NCI-H1930 (cell line): ENCODE data around the gene ASMTL.
"Not testable (repeated sequence)": the region's sequence is repeated elsewhere in the genome, so short reads cannot be mapped to it uniquely, and the experiment has no call there.

Experiments
- DNase-seq, 2 experiments: peaks; one replicate each; lab custom pipeline; 2025; lab: John Stamatoyannopoulos, UW

ASMTL gene

DNA sequence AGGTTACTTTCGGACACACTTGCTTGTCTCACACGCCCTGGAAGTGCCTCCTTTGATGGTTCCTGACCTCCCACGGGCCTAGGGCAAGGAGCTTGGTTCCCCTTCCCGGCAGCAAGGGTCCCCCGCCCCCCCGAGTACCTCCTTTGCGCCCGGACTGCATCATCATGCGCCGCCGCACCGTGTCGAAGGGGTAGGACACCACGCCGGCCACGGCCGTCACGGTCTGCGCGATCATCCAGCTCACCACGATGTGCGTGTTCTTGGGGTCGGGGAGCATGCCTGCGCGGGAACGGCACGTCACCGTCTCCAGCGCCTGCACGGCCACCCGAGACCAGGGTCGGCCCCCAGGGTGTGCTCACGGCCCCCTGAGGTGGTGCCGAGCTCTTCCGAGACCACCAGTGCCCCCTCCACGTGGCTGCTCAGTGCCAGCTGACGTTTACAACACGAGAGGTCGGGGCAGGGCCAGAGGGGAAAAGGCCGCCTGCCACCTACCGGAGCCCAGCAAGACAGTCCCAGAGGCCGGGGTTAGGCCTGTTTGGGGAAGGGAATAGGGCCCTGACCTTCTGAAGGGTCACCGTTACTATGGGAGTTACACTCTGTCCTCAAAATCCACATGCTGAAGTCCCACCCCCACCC lies 65.5 kb downstream of the ASMTL start:
- DNase-seq = no peak

DNA sequence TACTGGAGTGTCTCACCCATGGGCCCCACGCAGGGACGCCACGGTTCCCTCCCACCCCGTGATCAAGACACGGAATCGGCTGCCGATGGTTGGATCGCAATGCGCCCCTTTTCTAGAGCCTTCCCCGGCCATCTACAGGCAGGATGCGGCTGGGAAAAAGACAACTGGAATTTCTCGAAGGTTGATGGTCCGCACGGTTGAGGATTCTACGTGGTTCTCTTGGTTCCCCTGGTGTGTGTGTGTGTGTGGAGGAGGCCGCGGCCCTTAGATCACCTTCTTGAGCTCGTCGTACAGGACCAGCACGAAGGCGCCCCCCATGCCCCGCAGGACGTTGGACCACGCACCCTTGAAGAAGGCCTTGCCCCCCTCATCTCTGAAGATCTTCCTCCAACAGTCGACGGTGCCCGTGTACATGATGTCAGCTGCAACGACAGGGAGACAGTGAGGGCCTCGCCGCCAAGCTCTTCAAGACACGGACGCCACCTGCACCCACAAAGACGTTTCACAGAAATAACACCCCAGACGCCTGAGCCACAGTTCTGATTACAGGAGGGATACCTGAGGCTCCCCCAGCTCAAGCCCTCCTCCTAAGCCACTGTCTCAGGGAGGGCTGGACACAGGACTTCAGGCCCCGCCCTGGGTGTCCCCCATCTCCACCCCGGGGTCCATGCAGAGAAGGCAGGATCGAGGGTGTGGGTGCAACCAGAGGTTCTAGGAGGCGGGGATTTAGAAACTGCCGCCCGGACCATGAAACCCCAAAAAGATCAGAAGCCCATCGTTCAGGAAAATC lies 66.2 kb downstream of the ASMTL start:
- DNase-seq = no peak

DNA sequence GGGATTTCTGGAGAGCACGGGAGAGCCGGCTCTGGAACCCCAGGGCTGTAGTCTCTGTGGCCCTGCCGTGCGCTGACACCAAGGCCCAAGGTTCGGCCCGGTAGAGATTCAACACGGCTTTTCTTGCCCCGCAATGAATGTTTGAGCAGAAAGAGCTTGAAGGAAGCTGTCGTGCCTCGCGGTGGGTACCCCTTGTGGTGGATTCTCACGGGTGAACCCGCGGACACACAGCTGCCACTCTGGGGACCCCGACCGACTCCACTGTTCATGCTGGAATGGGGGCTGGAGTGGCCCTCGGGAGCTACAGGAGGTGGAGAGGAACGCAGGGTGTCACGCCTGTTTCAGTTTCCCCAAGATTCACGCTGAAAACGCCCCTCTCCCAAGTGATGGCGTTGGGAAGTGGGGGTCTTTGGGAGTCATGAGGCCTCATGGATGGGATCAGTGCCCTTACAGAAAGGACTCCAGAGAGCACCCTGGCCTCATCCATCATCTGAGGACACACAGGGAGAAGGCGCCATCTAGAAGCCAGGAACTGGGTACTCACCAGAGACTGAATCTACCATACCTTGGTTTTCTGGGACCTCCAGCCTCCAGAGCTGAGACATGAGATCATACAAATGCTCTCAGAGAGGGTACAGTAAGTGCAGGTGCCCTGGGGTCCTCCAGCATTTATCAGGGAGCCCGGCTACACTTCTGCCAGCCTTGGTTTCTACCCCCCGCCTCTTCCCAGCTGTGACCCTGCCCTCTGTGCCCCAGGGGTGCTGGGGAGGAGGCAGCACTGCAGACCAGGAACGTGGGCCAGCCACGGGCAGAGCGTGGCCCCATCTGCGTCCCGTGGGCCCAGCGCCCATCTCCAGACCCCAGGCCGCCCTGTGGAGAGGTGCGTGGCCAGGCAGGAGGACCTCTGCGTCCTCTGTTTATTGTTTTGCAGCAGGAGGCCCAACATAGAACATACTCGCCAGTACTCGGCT lies 67.2 kb downstream of the ASMTL start:
- DNase-seq = no peak

DNA sequence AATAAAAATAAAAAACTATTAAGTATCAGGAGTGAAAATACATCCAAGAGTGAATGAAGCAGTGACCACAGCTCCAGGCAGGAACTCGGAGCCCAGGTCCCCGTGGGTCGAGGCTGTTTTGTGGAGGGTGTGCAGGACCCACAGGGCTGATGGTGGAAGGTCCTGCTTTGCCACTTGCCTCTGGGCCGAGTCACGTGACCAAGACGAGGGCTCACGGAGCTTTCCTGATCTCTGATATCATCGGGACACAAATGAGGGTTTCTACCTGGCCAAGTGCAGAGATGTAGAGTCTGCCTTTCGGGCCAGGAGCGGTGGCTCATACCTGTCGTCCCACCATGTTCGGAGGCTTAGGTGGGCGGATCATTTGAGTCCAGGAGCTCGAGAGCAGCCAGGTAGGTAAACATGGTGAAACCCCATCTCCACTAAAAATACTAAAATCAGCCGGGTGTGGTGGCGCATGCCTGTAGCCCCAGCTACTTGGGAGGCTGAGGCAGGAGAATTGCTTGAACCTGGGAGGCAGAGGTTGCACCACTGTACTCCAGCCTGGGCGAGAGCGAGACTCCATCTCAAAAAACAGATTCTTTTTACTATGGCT lies 68.0 kb downstream of the ASMTL start:
- DNase-seq = no peak

DNA sequence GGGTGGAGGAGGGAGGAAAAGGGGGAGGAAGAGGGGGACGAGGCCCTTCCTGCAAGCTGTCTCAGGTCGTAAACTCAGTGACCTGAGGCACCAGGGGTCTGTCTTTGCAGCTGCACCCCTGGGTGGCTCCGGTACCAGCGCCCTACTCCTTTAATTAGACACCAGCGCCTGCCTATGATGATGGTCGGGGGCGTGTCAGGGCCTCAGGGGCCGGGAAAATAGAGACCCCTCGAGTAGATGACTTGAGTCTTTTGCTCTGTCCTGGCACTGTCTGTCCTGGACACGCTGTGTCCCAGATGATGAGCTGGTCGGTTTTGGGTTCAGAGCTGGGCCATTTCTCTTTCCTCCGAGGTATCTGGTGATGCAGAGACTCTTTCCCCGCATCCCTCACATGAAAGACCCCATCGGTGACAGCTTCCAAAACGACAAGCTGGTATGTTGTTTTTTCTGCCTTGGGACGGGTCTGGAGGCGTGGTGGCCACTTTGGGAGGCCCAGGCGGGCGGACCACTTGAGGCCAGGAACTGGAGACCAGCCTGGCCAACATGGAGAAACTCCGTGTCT lies 72.0 kb downstream of the ASMTL start:
- DNase-seq = no peak

DNA sequence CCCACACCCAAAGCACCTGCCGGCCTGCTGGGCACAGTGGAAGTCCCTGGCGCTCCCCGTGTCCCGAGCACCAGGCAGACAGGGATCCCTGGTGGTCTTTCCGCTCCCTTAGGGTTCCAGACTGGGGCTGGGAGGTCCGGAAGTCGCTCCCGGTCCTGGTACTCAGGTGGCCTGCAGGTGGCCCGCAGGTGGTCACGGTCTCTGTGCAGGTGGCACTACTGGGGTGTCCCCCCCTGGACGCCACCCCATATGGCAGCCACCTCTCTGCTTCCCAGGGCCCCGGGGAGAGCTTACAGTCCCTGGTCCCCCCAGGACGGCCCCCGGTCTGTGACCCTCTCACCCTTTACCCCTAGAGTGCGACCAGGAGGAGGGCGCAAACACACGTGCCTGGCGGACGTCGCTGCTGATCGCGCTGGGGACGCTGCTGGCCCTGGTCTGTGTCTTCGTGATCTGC lies 74.4 kb downstream of the ASMTL start:
- DNase-seq = no peak

DNA sequence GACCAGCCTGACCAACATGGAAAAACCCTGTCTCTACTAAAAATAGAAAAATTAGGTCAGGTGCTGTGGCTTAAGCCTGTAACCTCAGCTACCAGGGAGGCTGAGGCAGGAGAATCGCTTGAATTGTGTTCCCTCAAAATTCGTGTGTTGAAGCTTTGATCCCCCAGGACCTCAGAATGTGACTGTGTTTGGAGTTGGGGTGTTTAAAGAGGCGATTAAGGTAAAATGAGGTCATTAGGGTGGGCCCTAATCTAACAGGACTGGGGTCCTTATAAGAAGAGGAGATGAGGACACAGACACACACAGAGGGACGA lies 84.4 kb downstream of the ASMTL start:
- no peak for DNase-seq

DNA sequence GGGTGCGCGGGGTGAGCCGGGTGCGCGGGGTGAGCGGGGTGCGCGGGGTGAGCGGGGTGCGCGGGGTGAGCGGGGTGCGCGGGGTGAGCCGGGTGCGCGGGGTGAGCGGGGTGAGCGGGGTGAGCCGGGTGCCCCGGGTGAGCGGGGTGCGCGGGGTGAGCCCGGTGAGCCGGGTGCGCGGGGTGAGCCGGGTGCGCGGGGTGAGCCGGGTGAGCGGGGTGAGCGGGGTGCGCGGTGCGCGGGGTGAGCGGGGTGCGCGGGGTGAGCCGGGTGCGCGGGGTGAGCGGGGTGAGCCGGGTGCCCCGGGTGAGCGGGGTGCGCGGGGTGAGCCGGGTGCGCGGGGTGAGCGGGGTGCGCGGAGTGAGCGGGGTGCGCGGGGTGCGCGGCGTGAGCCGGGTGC lies 86.3 kb downstream of the ASMTL start:
- not testable (repeated sequence) for DNase-seq

DNA sequence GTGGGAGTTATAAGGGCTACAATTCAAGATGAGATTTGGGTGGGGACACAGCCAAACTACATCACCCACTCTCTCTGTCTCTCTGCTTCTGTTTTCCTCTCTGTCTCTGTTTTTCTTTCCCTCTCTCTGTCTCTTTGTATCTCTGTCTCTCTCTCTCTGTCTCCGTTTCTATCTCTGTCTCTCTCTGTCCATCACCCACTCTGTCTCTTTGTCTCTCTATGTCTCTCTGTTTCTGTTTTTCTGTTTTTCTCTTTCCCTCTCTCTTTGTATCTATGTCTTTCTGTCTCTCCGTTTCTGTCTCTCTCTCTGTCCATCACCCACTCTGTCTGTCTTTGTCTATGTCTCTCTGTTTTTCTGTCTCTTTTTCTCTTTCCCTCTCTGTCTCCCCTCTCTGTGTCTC lies 90.8 kb downstream of the ASMTL start:
- DNase-seq = no peak

DNA sequence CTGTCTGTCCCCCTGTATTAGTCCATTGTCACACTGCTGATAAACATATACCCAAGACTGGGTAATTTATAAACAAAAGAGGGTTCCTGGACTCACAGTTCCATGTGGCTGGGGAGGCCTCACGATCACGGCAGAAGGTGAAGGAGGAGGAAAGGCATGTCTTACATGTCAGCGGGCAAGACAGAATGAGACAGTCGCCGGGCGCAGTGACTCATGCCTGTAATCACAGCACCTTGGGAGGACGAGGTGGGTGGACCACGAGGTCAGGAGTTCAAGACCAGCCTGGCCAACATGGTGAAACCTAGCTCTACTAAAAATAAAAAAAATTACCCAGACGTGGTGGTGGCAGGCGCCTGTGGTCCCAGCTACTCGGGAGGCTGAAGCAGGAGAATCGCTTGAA lies 91.4 kb downstream of the ASMTL start:
- DNase-seq = no peak

DNA sequence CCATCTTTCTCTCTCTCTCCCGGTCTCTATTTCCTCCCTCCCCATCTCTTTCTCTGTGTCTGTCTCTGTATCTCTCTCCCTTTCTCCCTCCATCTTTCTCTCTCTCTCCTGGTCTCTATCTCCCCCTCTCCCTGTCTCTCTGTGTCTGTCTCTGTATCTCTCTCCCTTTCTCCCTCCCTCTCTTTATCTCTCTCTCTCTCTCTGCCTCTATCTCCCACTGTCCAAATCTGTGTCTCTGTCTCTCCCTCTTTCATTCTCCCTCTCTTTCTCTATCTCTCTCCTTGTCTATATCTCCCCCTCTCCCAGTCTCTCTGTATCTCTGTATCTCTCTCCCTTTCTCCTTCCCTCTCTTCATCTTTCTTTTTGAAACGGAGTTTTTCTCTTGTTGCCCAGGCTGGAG lies 92.5 kb downstream of the ASMTL start:
- no peak for DNase-seq

DNA sequence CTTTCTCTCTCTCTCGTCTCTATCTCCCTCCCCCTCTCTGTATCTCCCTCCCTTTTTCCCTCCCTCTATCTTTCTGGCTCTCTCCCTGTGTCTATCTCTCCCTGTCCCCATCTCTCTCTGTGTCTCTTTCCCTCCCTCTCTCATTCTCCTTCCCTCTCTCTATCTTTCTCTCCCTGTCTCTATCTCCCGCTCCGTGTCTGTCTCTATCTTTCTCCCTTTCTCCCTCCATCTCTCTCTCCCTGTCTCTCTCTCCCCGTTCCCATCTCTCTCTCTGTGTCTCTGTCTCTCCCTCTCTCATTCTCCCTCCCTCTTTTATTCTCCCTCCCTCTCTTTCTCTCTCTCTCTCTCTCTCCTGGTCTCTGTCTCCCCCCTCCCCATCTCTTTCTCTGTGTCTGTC lies 93.2 kb downstream of the ASMTL start:
- no peak for DNase-seq

DNA sequence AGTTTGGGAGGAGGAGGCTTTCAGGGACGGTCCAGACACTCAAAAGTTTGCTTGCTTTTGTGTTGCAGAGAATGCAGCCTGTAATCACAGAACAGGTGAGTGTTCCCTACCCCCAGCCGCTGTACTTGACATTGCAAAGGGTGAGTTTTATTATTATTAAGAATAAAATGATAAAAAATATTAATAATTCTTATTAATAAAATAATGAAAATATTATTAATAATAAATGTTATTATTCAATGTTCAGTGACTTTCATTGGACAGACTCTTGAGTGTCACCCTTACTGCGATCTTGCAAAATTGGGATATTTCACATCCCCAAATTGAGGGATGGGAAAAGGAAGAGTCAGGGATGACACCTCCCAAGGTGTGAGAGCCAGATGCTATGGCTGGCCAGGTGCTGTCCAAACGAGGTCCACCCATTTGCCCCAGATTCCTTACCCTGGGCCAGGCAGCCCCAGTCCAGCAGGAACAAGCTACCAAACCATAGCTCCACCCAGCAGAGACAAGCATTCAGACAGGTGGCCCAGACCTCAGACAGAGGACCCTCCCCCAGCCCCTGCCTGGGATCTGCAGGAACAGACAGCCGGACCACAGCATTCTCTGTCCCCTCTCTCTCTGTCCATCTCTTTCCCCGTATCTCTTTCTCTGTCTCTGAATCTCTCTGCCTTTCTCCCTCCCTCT lies 93.8 kb downstream of the ASMTL start:
- DNase-seq = no peak

DNA sequence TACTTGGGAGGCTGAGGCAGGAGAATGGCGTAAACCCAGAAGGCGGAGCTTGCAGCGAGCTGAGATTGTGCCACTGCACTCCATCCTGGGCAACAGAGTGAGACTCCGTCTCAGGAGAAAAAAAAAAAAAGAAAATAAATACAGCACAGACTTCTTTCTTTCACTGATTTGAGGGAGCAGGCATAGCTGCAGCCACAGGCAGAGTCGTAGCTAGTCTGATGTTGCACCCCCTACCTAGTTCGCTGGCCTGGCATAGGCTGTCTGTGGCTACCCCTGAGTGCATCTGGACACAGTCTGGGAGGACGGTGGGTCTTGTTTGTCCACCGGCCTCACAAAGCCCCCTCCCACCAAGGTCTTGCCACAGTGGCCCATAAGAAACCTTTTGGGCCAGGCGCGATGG lies 94.7 kb downstream of the ASMTL start:
- DNase-seq = no peak

DNA sequence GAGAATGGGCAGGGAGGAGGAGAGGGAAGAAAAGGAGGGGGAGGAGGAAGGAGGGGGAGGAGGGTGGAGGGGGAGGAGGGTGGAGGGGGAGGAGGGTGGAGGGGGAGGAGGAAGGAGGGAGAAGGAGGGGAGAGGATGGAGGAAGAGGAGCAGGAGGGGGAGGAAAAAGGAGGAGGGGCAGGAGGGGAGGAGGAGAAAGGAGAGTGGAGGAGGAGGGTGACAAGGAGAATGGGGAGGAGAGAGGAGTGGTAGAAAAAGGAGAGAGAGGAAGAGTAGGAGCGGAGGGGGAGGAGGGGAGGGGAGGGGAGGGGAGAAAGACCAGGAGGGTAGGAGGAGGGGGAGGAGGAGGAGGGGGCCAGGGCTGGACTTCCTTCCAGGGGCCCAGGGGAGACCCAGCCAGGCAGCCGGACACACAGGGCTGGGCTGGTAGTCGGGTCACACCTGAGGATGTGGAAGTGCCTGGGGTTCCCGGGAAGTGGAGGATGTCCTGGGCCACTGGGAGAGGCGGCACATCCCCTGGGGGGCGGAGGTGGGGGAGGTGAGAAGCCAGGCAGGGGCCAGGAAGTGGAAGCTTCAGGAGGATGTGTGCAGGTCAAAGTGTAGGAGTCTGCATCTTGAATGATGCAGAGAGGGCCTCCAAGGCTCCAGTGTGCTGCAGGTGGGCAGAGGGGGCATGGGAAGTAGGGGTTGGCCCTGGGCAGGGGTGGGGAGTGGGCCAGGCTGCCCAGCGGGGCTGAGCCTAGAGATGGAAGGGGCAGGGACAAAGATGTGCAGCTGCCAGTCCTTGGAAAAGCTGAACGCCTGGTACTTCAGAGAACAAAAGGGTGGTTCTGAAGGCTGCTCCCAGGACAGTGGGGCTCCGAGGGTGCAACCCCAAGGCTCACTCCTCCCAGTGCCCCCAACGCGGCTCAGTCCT lies 97.3 kb downstream of the ASMTL start:
- no peak for DNase-seq

DNA sequence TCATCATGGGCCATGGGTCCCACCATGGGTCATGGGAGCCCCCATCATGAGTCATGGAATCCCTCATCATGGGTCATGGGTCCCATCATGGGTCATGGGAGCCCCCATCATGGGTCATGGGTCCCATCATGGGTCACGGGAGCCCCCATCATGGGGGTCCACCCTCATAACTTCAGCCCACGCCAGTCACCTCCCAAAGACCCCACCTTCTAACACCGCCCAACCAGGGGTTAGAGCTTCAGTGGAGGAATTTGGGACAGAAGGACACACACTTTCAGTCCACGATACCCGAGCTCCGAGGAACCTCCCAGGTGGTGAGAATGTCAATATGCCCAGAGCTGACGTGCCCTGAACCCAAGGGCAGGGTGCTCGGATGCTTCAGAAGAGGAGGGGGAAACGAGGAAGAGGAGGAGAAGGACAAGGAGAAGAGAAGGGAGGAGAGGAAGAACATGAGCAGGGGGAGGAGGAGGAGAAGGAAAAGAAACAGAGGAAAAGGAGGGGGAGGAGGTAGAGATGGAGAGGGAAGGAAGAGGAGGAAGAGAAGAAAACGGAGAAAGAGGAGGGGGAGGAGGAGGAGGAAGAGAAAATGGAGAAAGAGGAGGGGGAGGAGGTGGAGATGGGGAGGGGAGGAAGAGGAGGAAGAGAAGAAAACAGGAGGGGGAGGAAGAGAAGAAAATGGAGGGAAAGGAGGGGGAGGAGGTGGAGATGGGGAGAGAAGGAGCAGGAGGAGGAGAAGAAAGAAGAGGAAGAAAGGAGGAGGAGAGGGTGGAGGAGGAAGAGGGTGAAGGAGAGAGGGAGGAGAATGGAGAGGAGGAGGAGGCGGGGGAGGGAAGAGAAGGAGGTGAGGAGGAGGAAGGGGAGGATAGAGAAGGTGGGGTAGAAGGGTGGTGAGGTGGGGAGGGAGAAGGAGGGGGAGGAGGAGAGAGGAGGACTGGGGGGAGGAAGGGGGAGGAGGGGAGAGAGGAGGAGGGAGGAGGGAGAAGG lies 98.4 kb downstream of the ASMTL start:
- no peak for DNase-seq
